H1 (cell line): Measurements from ENCODE around the gene XPO5. TPM values are rescaled to one million over a fixed set of nuclear protein-coding genes. Genes with fewer than 3 reads are reported as not detected.
A peak's percentile ranks its signal among the peaks of the same experiment; 100 is the strongest.

Experiments used
- CTCF ChIA-PET: fragments of 300-600 bp; sonication (Branson Sonifier 250); formaldehyde crosslinking; loops from one replicate; lab custom pipeline; 2021; ENCODE audit not compliant: partially characterized antibody; lab: Charles Lee
- POLR2A ChIA-PET: fragments of 300-600 bp; sonication (Branson Sonifier 250); formaldehyde crosslinking; loops from one replicate; lab custom pipeline; 2021; ENCODE audit warnings: inconsistent platforms; ENCODE audit not compliant: partially characterized antibody; lab: Charles Lee
- DNase-seq, 2 experiments: peaks; one replicate each; pipeline versions ENCODE4 v3.0.0 to v3.0.0-alpha.2; 2010 to 2022; ENCODE audit warnings: low spot score in 2 of 2, low read depth in 1 of 2, mixed read lengths in 1 of 2
- FAIRE-seq: peaks from 2 replicates; lab custom pipeline; 2011; peaks lifted over from hg19 to GRCh38; lab: Jason Lieb, UNC
- H2AFZ ChIP-seq: 2 replicates; pipeline ENCODE4 v1.8.1; 2012; ENCODE audit warnings: low read length, inconsistent platforms
- H2AK5ac ChIP-seq: 2 replicates; pipeline ENCODE4 v1.6.1; 2013; ENCODE audit warnings: low read depth, low read length
- H2BK120ac ChIP-seq: replicated peaks from 2 replicates; pipeline ENCODE3; 2013; ENCODE audit warnings: low read depth, low read length, inconsistent platforms
- H2BK12ac ChIP-seq: 2 replicates; pipeline ENCODE4 v1.6.1; 2013; ENCODE audit warnings: low read depth, low read length
- H2BK15ac ChIP-seq: 2 replicates; pipeline ENCODE4 v1.6.1; 2013; ENCODE audit warnings: low read length
- H2BK20ac ChIP-seq: 2 replicates; pipeline ENCODE4 v1.6.1; 2013; ENCODE audit warnings: low read length
- H2BK5ac ChIP-seq: 2 replicates; pipeline ENCODE4 v1.6.1; 2013; ENCODE audit warnings: low read depth, low read length
- H3K14ac ChIP-seq: 2 replicates; pipeline ENCODE4 v1.6.1; 2013; ENCODE audit warnings: inconsistent platforms; ENCODE audit not compliant: insufficient read length
- H3K18ac ChIP-seq: 2 replicates; pipeline ENCODE4 v1.6.1; 2013; ENCODE audit warnings: low read length; ENCODE audit errors: extremely low read depth
- H3K23ac ChIP-seq: 2 replicates; pipeline ENCODE4 v1.6.1; 2013; ENCODE audit warnings: inconsistent platforms; ENCODE audit not compliant: insufficient read length
- H3K23me2 ChIP-seq: 2 replicates; pipeline ENCODE4 v1.6.1; 2013; ENCODE audit warnings: low read depth, low read length
- H3K27ac ChIP-seq: 2 replicates; pipeline ENCODE4 v1.6.1; 2011; ENCODE audit warnings: low read depth, low read length, inconsistent platforms
- H3K27me3 ChIP-seq, 4 experiments: replicated peaks in 1 of 4; 1 replicate in 1 of 4; 2 replicates in 3 of 4; pipeline versions ENCODE4 v1.6.1 to v1.8.1; 2011 to 2013; ENCODE audit warnings: low read length in 3 of 4, mild to moderate bottlenecking in 3 of 4, inconsistent platforms in 2 of 4, mixed read lengths in 2 of 4, moderate library complexity in 1 of 4; ENCODE audit not compliant: control insufficient read depth in 3 of 4, insufficient read depth in 3 of 4; ENCODE audit errors: extremely low read depth in 1 of 4
- H3K36me3 ChIP-seq, 4 experiments: 2 replicates each; pipeline versions ENCODE4 v1.6.1 to v1.8.1; 2011 to 2013; ENCODE audit warnings: mild to moderate bottlenecking in 4 of 4, low read length in 3 of 4, moderate library complexity in 2 of 4, control low read depth in 1 of 4, inconsistent platforms in 1 of 4; ENCODE audit not compliant: insufficient read depth in 4 of 4, control insufficient read depth in 2 of 4
- H3K4ac ChIP-seq: replicated peaks from 2 replicates; pipeline ENCODE3; 2013; ENCODE audit warnings: low read length, low read depth, mixed read lengths, inconsistent platforms; ENCODE audit not compliant: insufficient read length
- H3K4me1 ChIP-seq, 4 experiments: replicated peaks in 1 of 4; 1 replicate in 1 of 4; 2 replicates in 3 of 4; pipeline versions ENCODE4 v1.6.1 to v1.8.1; 2011 to 2013; ENCODE audit warnings: low read length in 3 of 4, inconsistent platforms in 2 of 4, mixed read lengths in 1 of 4; ENCODE audit not compliant: insufficient read depth in 4 of 4, control insufficient read depth in 3 of 4
- H3K4me2 ChIP-seq, 2 experiments: 2 replicates each; pipeline versions ENCODE4 v1.6.1 to v1.8.1; 2011 to 2013; ENCODE audit warnings: low read depth in 2 of 2, low read length in 2 of 2, control low read depth in 1 of 2, inconsistent platforms in 1 of 2, mild to moderate bottlenecking in 1 of 2; ENCODE audit not compliant: insufficient read depth in 1 of 2
- H3K4me3 ChIP-seq, 4 experiments: fragments of 200-600, 300-600 bp in 1 of 4; sonication (generic), shearing (Covaris generic), sonication (Bioruptor Twin) in 1 of 4; 2 replicates each; pipeline versions ENCODE4 v1.5.1 to v1.8.1; 2011 to 2016; ENCODE audit warnings: low read length in 4 of 4, low read depth in 3 of 4, control low read depth in 2 of 4, inconsistent platforms in 2 of 4, mild to moderate bottlenecking in 2 of 4, mixed read lengths in 1 of 4, moderate library complexity in 1 of 4; ENCODE audit not compliant: insufficient read depth in 2 of 4; ENCODE audit errors: extremely low read depth in 1 of 4
- H3K56ac ChIP-seq: replicated peaks from 2 replicates; pipeline ENCODE3; 2013; ENCODE audit warnings: low read depth, mild to moderate bottlenecking, mixed read lengths, low read length, inconsistent platforms; ENCODE audit not compliant: insufficient read length
- H3K79me1 ChIP-seq: 2 replicates; pipeline ENCODE4 v1.6.1; 2013; ENCODE audit warnings: low read depth, low read length, control low read depth
- H3K79me2 ChIP-seq, 2 experiments: 2 replicates each; pipeline versions ENCODE4 v1.6.1 to v1.8.1; 2012 to 2013; ENCODE audit warnings: low read length in 2 of 2, mild to moderate bottlenecking in 2 of 2, inconsistent platforms in 1 of 2; ENCODE audit not compliant: insufficient read depth in 2 of 2, control insufficient read depth in 1 of 2
- H3K9ac ChIP-seq, 4 experiments: replicated peaks in 1 of 4; 1 replicate in 1 of 4; 2 replicates in 3 of 4; pipeline versions ENCODE4 v1.6.1 to v1.8.1; 2011 to 2013; ENCODE audit warnings: low read depth in 3 of 4, low read length in 3 of 4, control low read depth in 2 of 4, mild to moderate bottlenecking in 2 of 4, moderate library complexity in 2 of 4, inconsistent platforms in 1 of 4; ENCODE audit errors: extremely low read depth in 1 of 4
- H3K9me3 ChIP-seq, 2 experiments: 2 replicates each; pipeline versions ENCODE4 v1.6.1 to v1.8.1; 2012 to 2013; ENCODE audit warnings: mild to moderate bottlenecking in 2 of 2, moderate library complexity in 2 of 2, control low read depth in 1 of 2, inconsistent platforms in 1 of 2, low read depth in 1 of 2, low read length in 1 of 2, mixed read lengths in 1 of 2; ENCODE audit not compliant: insufficient read depth in 2 of 2
- H4K20me1 ChIP-seq, 2 experiments: replicated peaks in 1 of 2; 2 replicates each; pipeline versions ENCODE3 to v1.8.1; 2011 to 2013; ENCODE audit warnings: inconsistent platforms in 2 of 2, low read length in 2 of 2, mild to moderate bottlenecking in 1 of 2; ENCODE audit not compliant: insufficient read depth in 2 of 2, control insufficient read depth in 1 of 2
- H4K5ac ChIP-seq: 2 replicates; pipeline ENCODE4 v1.6.1; 2013; ENCODE audit warnings: low read length, low read depth, mixed read lengths, inconsistent platforms; ENCODE audit not compliant: insufficient read length
- H4K8ac ChIP-seq: 2 replicates; pipeline ENCODE4 v1.8.0; 2013; ENCODE audit warnings: mild to moderate bottlenecking, moderate library complexity, low read length, inconsistent platforms; ENCODE audit not compliant: insufficient read depth; ENCODE audit errors: extremely low read depth
- H4K91ac ChIP-seq: replicated peaks from 2 replicates; pipeline ENCODE3; 2013; ENCODE audit warnings: low read length, mixed read lengths, inconsistent platforms; ENCODE audit not compliant: insufficient read length
- CEBPB ChIP-seq: IDR thresholded peaks from 2 replicates; pipeline ENCODE4 v1.6.1; 2012; ENCODE audit warnings: low read depth, low read length
- MAFK ChIP-seq: IDR thresholded peaks from 2 replicates; pipeline ENCODE4 v1.6.1; 2012; ENCODE audit warnings: low read depth, mild to moderate bottlenecking, improper control_type of control experiment, low read length
- NRF1 ChIP-seq: IDR thresholded peaks from 2 replicates; pipeline ENCODE4 v1.6.1; 2011; ENCODE audit warnings: mild to moderate bottlenecking, low read depth, low read length, improper control_type of control experiment
- WGBS, 2 experiments: shearing (Covaris generic) in 1 of 2; methylation state at CpG; one replicate each; pipeline versions ENCODE4 v1.1.6 to v1.1.7; 2013 to 2015; ENCODE audit warnings: low lambda C conversion rate in 2 of 2, mixed read lengths in 2 of 2, inconsistent platforms in 1 of 2, low coverage in 1 of 2, missing lambda C conversion rate in 1 of 2; ENCODE audit not compliant: insufficient replicate concordance in 2 of 2, insufficient coverage in 1 of 2, insufficient read length in 1 of 2; ENCODE audit errors: extremely low coverage in 1 of 2, missing lambda C conversion rate in 1 of 2; 5-methylcytosine and 5-hydroxymethylcytosine counted together
- polyA plus RNA-seq, 7 experiments: library from polyadenylated mRNA; depleted of rRNA in 3 of 7; stranded (reverse) in 5 of 7; unstranded in 2 of 7; fragments of >200 nt in 5 of 7; fragments of 200-250 nt in 2 of 7; gene quantifications; 1 replicate in 5 of 7; 2 replicates in 1 of 7; 4 replicates in 1 of 7; pipeline versions ENCODE4 v1.2.1 to v1.2.3, GENCODE V29; 2011 to 2013; ENCODE audit warnings: missing spikeins in 2 of 7, mixed read lengths in 2 of 7
- total RNA-seq: library from RNA; stranded (reverse); fragmentation: NEBNext Ultra II Directional; extraction: Animal tissue kit (Norgen Biotek cat#: 25700); gene quantifications from 2 replicates; pipeline ENCODE4 v1.2.1, GENCODE V29; 2021
- TF ChIP-seq, protein P1 (sequence below): IDR thresholded peaks from 2 replicates; pipeline ENCODE4 v1.6.1; 2012; ENCODE audit warnings: low read length, inconsistent platforms

XPO5 gene
- total and polyA plus RNA-seq, 2 of the 8 experiments (the other 6 are each of a cell fraction or from before 2014, with no cell fraction given) = 80.6 to 95.7 TPM

DNA sequence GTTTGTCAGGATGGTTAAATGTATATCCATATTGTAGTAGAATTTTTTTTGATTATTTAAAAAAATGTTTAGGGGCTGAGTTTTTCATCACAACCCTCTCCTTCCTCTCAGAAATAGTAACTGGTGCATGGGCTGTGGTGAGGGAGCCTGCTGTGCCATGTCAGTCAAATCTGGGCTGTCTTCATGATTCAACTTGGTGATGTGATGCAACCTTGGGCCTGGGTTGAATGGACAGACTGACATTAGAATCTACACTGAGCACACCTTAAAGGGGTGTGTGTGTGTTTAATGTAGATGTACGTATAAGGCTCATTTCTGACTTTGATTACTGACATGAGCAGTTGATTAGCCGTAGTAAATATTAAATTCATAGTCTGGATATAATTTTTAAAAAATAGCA, 94.8 kb downstream of the XPO5 start:
- peak overlapping the region; percentile 61; the same call in 1 of the 2 replicates for H2BK5ac ChIP-seq
- H3K9ac ChIP-seq = peak overlapping the region in 1 of 4 experiments; percentile 1; a peak in 1 of 7 replicates
- H2AFZ ChIP-seq = no peak overlapping the region
- WGBS, 2 experiments = 81% methylated on average over 2 of the region's 2 CpGs; no CpG with 5 or more reads in 1 of the 2 experiments
- H4K20me1 ChIP-seq = peaks cover 4 to 5% of the 10 kb centered on the region in 2 experiments
- peaks cover 4% of the 10 kb centered on the region; the same call in 1 of the 2 replicates for H3K23me2 ChIP-seq
- H3K56ac ChIP-seq = no peak overlapping the region
- H2BK20ac ChIP-seq = no peak overlapping the region
- no peaks in the 10 kb centered on the region for H3K27me3 ChIP-seq
- H3K4ac ChIP-seq = peak overlapping the region; percentile 70
- ChIA-PET POLR2A (interaction anchor here (1.0 to 2.3 kb wide), 6 partner anchors 8 to 46 kb away, joined by 3 to 19 read pairs (median 6); no protein-coding TSS in a partner anchor), CTCF (interaction anchor here (31.7 to 32.9 kb wide), 2 partner anchors 20 to 25 kb away, joined by 495 to 536 read pairs; partner anchors contain the start of genes DLK2 and LRRC73)
- H4K5ac ChIP-seq = no peak overlapping the region
- TF ChIP-seq CEBPB (peak; percentile 69), MAFK (no peak), NRF1 (no peak)
- TF ChIP-seq, protein P1, sequence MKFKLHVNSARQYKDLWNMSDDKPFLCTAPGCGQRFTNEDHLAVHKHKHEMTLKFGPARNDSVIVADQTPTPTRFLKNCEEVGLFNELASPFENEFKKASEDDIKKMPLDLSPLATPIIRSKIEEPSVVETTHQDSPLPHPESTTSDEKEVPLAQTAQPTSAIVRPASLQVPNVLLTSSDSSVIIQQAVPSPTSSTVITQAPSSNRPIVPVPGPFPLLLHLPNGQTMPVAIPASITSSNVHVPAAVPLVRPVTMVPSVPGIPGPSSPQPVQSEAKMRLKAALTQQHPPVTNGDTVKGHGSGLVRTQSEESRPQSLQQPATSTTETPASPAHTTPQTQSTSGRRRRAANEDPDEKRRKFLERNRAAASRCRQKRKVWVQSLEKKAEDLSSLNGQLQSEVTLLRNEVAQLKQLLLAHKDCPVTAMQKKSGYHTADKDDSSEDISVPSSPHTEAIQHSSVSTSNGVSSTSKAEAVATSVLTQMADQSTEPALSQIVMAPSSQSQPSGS = no peak
- peaks cover 17% of the 10 kb centered on the region for H3K79me1 ChIP-seq
- H2BK12ac ChIP-seq = no peak overlapping the region
- FAIRE-seq (no peak), DNase-seq (no peak)
- H3K14ac ChIP-seq = no peak overlapping the region
- no peaks in the 10 kb centered on the region for H3K9me3 ChIP-seq
- H3K36me3 ChIP-seq = 0 out of 8 replicates have a peak, but pooled peaks cover 0 to 3% (median 0%) of the 10 kb centered on the region in 4 experiments
- H3K18ac ChIP-seq = 0 out of 2 replicates have a peak overlapping the region, but pooled peaks have one; percentile 9
- no peak overlapping the region for H3K27ac ChIP-seq
- no peak overlapping the region for H2AK5ac ChIP-seq
- no peak overlapping the region for H3K4me3 ChIP-seq
- H3K79me2 ChIP-seq = peaks cover 17 to 68% of the 10 kb centered on the region in 2 experiments
- no peak overlapping the region for H3K23ac ChIP-seq
- no peak overlapping the region for H4K8ac ChIP-seq
- peak overlapping the region in 1 of 2 experiments; percentile 35; a peak in 1 of 4 replicates for H3K4me2 ChIP-seq
- no peak overlapping the region for H2BK120ac ChIP-seq
- peaks cover 5 to 18% (median 13%) of the 10 kb centered on the region in 4 experiments; a peak in 6 of 7 replicates for H3K4me1 ChIP-seq
- H4K91ac ChIP-seq = no peak overlapping the region
- no peak overlapping the region for H2BK15ac ChIP-seq
